Esophagus squamous epithelium (tissue), 5 donors: Measurements from ENCODE around the gene ZNF383. TPM values are rescaled to one million over a fixed set of nuclear protein-coding genes. Genes with fewer than 3 reads are reported as not detected.

ENCODE experiments used
- DNase-seq: peaks from one replicate; lab custom pipeline; 2025; lab: John Stamatoyannopoulos, UW
- H3K27ac ChIP-seq, 4 donors: fragments of 200-600 bp; sonication (generic); one replicate each; pipeline ENCODE4 v1.5.1; 2016 to 2019; ENCODE audit warnings: mild to moderate bottlenecking in 1 of 4
- H3K27me3 ChIP-seq, 4 donors: fragments of 200-600 bp; sonication (generic); 1 replicate in 3 of 4; 2 replicates in 1 of 4; pipeline versions ENCODE4 v1.5.1 to v1.6.0; 2017 to 2021; ENCODE audit warnings: antibody characterized with exemption in 1 of 4
- H3K36me3 ChIP-seq, 3 donors: fragments of 200-600 bp; sonication (generic); one replicate each; pipeline ENCODE4 v1.5.1; 2016 to 2019
- H3K4me1 ChIP-seq, 3 donors: fragments of 200-600 bp; sonication (generic); one replicate each; pipeline ENCODE4 v1.5.1; 2017 to 2019
- H3K4me3 ChIP-seq, 4 donors: fragments of 200-600 bp; sonication (generic); 1 replicate in 3 of 4; 2 replicates in 1 of 4; pipeline ENCODE4 v1.5.1; 2016 to 2019; ENCODE audit warnings: mild to moderate bottlenecking in 2 of 4, moderate library complexity in 1 of 4
- H3K9me3 ChIP-seq, 3 donors: fragments of 200-600 bp; sonication (generic); one replicate each; pipeline ENCODE4 v1.5.1; 2016 to 2019
- CTCF ChIP-seq, 6 experiments: fragments of 450-650 bp in 4 of 6; fragments of 200-600 bp in 2 of 6; sonication (generic) in 2 of 6; IDR thresholded peaks; one replicate each; pipeline ENCODE4 v1.5.1; 2016 to 2019; ENCODE audit warnings: antibody characterized with exemption in 6 of 6, mild to moderate bottlenecking in 4 of 6, moderate library complexity in 4 of 6
- POLR2A ChIP-seq, 4 donors: fragments of 450-650 bp; IDR thresholded peaks; one replicate each; pipeline ENCODE4 v1.6.1; 2017; ENCODE audit warnings: antibody characterized with exemption in 4 of 4, mild to moderate bottlenecking in 4 of 4, moderate library complexity in 3 of 4
- WGBS, 2 donors: methylation state at CpG; one replicate each; pipeline ENCODE4 v1.1.5; 2018; 5-methylcytosine and 5-hydroxymethylcytosine counted together
- intact Hi-C: fragments of 100-400 bp; cut with DNase I; formaldehyde crosslinking; loops from one replicate; pipeline ENCODE4 v1.15.0; 2022
- total RNA-seq, 4 donors: library from RNA; depleted of rRNA; stranded (reverse); fragments of >200 nt; gene quantifications; one replicate each; pipeline ENCODE4 v1.1.0, GENCODE V29; 2016
- donor health status: DM: yes; HTN: yes; CAD: no.

The ZNF383 gene
- total RNA-seq, 4 donors from 2014 or later: 2.6 to 12.2 (median 4.1) TPM

- WGBS, 2 donors: 0 to 1% methylated on average over 7 of the region's 7 CpGs
- Histone ChIP-seq H3K27ac (peak overlapping the region; percentile 89 to 97 (median 91)), H3K4me1 (peaks cover 6 to 39% (median 7%) of the 10 kb centered on the region in 3 donors), H3K36me3 (peaks cover 0 to 30% (median 2%) of the 10 kb centered on the region in 3 donors), H3K4me3 (peak overlapping the region; percentile 66 to 85 (median 80)), H3K9me3 (peaks cover 0 to 6% (median 0%) of the 10 kb centered on the region in 3 donors), H3K27me3 (no peaks in the 10 kb centered on the region)
- TF ChIP-seq CTCF (IDR thresholded peaks at IDR 0.05) (no peak), POLR2A (IDR thresholded peaks at IDR 0.05) (no peak)
- intact Hi-C loops: no loop called here
- DNase-seq: no peak
Observed at GRCh38 chr19:37217480-37217774, 587 bp upstream of the ZNF383 start.

- Histone ChIP-seq H3K4me1 (peaks cover 6 to 39% (median 7%) of the 10 kb centered on the region in 3 donors), H3K27me3 (no peaks in the 10 kb centered on the region), H3K27ac (peak overlapping the region; percentile 89 to 97 (median 91)), H3K36me3 (peaks cover 0 to 41% (median 4%) of the 10 kb centered on the region in 3 donors), H3K9me3 (peaks cover 0 to 18% (median 2%) of the 10 kb centered on the region in 3 donors), H3K4me3 (peak overlapping the region; percentile 66 to 85 (median 80))
- TF ChIP-seq POLR2A (IDR thresholded peaks at IDR 0.05) (no peak), CTCF (IDR thresholded peaks at IDR 0.05) (no peak)
- 12 to 19% methylated on average over 6 of the region's 6 CpGs for WGBS, 2 donors
- DNase-seq: no peak
- intact Hi-C loops: no loop called here
Observed at GRCh38 chr19:37218592-37218935, 550 bp downstream of the ZNF383 start.

GRCh38 chr19:37220383-37220782 is 2.4 kb downstream of the ZNF383 start:
- H3K27me3 ChIP-seq: no peaks in the 10 kb centered on the region
- TF ChIP-seq POLR2A (IDR thresholded peaks at IDR 0.05) (no peak), CTCF (IDR thresholded peaks at IDR 0.05) (no peak)
- no peak overlapping the region for H3K4me3 ChIP-seq
- DNase-seq: no peak
- WGBS, 2 donors: 91 to 92% methylated on average over 3 of the region's 3 CpGs
- H3K4me1 ChIP-seq: peaks cover 6 to 39% (median 7%) of the 10 kb centered on the region in 3 donors
- intact Hi-C loops: no loop called here
- H3K36me3 ChIP-seq: peaks cover 7 to 57% (median 11%) of the 10 kb centered on the region in 3 donors
- H3K27ac ChIP-seq: peak overlapping the region in 1 of 4 donors; percentile 16
- peaks cover 0 to 34% (median 15%) of the 10 kb centered on the region in 3 donors for H3K9me3 ChIP-seq

DNA sequence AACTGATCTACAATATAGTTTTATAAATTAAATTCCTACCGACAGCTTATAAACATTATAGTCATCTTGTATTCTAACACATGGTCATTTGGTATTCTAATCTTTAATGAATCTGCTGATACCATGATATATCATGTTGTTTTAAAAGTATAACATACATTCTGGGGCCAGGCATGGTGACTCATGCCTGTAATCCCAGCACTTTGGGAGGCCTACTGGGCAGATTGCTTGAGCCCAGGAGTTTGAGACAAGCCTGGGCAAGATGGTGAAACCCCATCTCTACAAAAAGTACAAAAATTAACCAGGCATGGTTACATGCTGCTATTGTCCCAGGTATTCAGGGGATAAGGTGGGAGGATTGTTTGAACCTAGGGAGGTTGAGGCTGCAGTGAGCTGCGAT is 3.1 kb downstream of the ZNF383 start:
- Histone ChIP-seq H3K4me1 (peaks cover 6 to 39% (median 7%) of the 10 kb centered on the region in 3 donors), H3K27me3 (no peaks in the 10 kb centered on the region), H3K4me3 (no peak overlapping the region), H3K27ac (peak overlapping the region in 2 of 4 donors; percentile 13 to 16), H3K9me3 (peaks cover 0 to 41% (median 15%) of the 10 kb centered on the region in 3 donors), H3K36me3 (peaks cover 8 to 65% (median 16%) of the 10 kb centered on the region in 3 donors)
- 63 to 73% methylated on average over 2 of the region's 2 CpGs for WGBS, 2 donors
- intact Hi-C loops: no loop called here
- no peak for DNase-seq
- TF ChIP-seq CTCF (IDR thresholded peaks at IDR 0.05) (no peak), POLR2A (IDR thresholded peaks at IDR 0.05) (no peak)

DNA sequence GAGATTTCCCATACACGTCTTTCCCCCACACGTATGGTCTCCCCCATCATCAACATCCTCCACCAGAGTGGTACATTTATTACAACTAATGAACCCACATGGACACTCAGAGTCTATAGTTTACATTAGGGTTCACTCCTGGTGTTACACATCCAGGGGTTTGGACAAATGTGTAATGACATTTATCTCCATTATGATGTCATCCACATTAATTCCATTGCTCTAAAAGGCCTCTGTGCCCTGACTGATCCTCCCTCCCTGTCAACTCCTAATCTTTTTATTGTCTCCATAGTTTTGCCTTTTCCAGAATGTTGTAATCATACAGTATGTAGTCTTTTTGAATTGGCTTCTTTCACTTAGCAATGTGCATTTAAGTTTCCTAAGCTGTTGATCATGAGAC is 8.2 kb downstream of the ZNF383 start:
- Histone ChIP-seq H3K36me3 (peaks cover 20 to 97% (median 50%) of the 10 kb centered on the region in 3 donors), H3K4me3 (no peak overlapping the region), H3K9me3 (peaks cover 0 to 91% (median 50%) of the 10 kb centered on the region in 3 donors), H3K27ac (no peak overlapping the region), H3K4me1 (peaks cover 0 to 4% (median 0%) of the 10 kb centered on the region in 3 donors), H3K27me3 (no peaks in the 10 kb centered on the region)
- DNase-seq: no peak
- 90 to 97% methylated on average over 2 of the region's 2 CpGs for WGBS, 2 donors
- intact Hi-C loops: no loop called here
- TF ChIP-seq CTCF (IDR thresholded peaks at IDR 0.05): no peak
- TF ChIP-seq POLR2A (IDR thresholded peaks at IDR 0.05): no peak
